Tibial artery (tissue), 4 donors: ENCODE data around the gene PLP1.
"Not testable (repeated sequence)": the region's sequence is repeated elsewhere in the genome, so short reads cannot be mapped to it uniquely, and the experiment has no call there.

ENCODE experiments used
- DNase-seq, 2 donors: peaks; one replicate each; pipeline ENCODE4 v3.0.0-alpha.2; 2019
- H3K27ac ChIP-seq, 2 donors: fragments of 200-600 bp; sonication (generic) in 1 of 2; 1 replicate in 1 of 2; 2 replicates in 1 of 2; pipeline ENCODE4 v1.5.1; 2018 to 2019; ENCODE audit warnings: mild to moderate bottlenecking in 1 of 2
- H3K27me3 ChIP-seq, 2 donors: fragments of 200-600 bp; sonication (generic) in 1 of 2; one replicate each; pipeline versions ENCODE4 v1.5.1 to v1.6.0; 2016 to 2019
- H3K36me3 ChIP-seq, 3 donors: fragments of 200-600 bp; sonication (generic) in 2 of 3; one replicate each; pipeline ENCODE4 v1.5.1; 2016 to 2019; ENCODE audit warnings: mild to moderate bottlenecking in 2 of 3
- H3K4me1 ChIP-seq, 4 donors: fragments of 200-600 bp; sonication (generic) in 2 of 4; 1 replicate in 3 of 4; 2 replicates in 1 of 4; pipeline ENCODE4 v1.5.1; 2016 to 2019
- H3K4me3 ChIP-seq, 2 donors: fragments of 200-600 bp; sonication (generic) in 1 of 2; 1 replicate in 1 of 2; 2 replicates in 1 of 2; pipeline ENCODE4 v1.5.1; 2018 to 2019; ENCODE audit warnings: mild to moderate bottlenecking in 2 of 2
- H3K9me3 ChIP-seq, 3 donors: fragments of 200-600 bp; sonication (generic) in 1 of 3; one replicate each; pipeline ENCODE4 v1.5.1; 2016 to 2019
- intact Hi-C: fragments of 100-400 bp; cut with DNase I; formaldehyde crosslinking; loops from one replicate; pipeline ENCODE4 v1.15.0; 2023; ENCODE audit warnings: low total_unique reads
- TF ChIP-seq, protein P1 (sequence below), 2 experiments: fragments of 200-600 bp in 1 of 2; fragments of 450-650 bp in 1 of 2; IDR thresholded peaks; one replicate each; pipeline ENCODE4 v1.5.1; 2017 to 2019; ENCODE audit warnings: antibody characterized with exemption in 2 of 2, mild to moderate bottlenecking in 1 of 2, moderate library complexity in 1 of 2

The PLP1 gene

DNA sequence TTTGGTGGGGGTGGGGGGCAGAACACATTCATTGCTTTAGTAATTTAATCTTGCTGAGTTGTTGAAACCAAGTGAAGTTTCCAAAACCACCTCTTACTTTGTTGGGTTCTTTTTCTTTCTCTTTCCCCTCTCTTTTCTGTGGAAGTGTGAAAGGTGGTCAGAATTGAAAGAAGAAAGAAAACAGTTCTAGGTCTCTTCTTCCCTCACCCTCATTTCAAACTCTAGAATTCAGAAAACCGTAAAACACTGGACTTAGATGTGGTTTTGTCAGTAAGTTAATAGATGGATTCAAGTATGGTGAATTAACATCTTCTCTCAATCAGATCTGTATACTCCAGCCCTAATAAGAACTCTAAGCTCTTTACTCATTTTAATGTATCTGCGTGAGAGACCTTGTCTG, 23.7 kb downstream of the PLP1 start:
- TF ChIP-seq, protein P1, sequence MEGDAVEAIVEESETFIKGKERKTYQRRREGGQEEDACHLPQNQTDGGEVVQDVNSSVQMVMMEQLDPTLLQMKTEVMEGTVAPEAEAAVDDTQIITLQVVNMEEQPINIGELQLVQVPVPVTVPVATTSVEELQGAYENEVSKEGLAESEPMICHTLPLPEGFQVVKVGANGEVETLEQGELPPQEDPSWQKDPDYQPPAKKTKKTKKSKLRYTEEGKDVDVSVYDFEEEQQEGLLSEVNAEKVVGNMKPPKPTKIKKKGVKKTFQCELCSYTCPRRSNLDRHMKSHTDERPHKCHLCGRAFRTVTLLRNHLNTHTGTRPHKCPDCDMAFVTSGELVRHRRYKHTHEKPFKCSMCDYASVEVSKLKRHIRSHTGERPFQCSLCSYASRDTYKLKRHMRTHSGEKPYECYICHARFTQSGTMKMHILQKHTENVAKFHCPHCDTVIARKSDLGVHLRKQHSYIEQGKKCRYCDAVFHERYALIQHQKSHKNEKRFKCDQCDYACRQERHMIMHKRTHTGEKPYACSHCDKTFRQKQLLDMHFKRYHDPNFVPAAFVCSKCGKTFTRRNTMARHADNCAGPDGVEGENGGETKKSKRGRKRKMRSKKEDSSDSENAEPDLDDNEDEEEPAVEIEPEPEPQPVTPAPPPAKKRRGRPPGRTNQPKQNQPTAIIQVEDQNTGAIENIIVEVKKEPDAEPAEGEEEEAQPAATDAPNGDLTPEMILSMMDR (IDR thresholded peaks at IDR 0.05) = no peak
- H3K4me3 ChIP-seq = no peak overlapping the region
- H3K27me3 ChIP-seq = no peaks in the 10 kb centered on the region
- no peaks in the 10 kb centered on the region for H3K9me3 ChIP-seq
- no peaks in the 10 kb centered on the region for H3K4me1 ChIP-seq
- no peak overlapping the region for H3K27ac ChIP-seq
- H3K36me3 ChIP-seq = no peaks in the 10 kb centered on the region
- no peak for DNase-seq
- intact Hi-C loops = no loop called here

DNA sequence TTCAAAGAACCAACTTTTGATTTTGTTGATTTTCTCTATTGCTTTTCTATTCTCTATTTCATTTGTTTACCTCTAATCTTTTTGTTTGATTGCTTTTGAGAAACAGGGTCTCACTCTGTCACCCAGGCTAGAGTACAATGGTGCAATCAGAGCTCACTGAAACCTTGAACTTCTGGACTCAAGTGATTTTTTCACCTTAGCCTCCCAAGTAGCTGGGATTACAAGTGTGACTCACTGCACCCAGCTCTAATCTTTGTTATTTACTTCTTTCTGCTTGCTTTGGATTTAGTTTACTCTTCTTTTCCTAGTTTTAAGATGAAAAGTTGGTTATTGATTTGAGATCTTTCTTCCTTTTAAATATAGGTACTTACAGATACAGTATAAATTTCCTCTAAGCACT, 29.2 kb downstream of the PLP1 start:
- Histone ChIP-seq H3K36me3 (no peaks in the 10 kb centered on the region), H3K4me1 (no peaks in the 10 kb centered on the region), H3K9me3 (no peaks in the 10 kb centered on the region), H3K27me3 (no peaks in the 10 kb centered on the region), H3K27ac (no peak overlapping the region), H3K4me3 (no peak overlapping the region)
- TF ChIP-seq, protein P1 (IDR thresholded peaks at IDR 0.05) = no peak
- no peak for DNase-seq
- intact Hi-C loops = no loop called here

DNA sequence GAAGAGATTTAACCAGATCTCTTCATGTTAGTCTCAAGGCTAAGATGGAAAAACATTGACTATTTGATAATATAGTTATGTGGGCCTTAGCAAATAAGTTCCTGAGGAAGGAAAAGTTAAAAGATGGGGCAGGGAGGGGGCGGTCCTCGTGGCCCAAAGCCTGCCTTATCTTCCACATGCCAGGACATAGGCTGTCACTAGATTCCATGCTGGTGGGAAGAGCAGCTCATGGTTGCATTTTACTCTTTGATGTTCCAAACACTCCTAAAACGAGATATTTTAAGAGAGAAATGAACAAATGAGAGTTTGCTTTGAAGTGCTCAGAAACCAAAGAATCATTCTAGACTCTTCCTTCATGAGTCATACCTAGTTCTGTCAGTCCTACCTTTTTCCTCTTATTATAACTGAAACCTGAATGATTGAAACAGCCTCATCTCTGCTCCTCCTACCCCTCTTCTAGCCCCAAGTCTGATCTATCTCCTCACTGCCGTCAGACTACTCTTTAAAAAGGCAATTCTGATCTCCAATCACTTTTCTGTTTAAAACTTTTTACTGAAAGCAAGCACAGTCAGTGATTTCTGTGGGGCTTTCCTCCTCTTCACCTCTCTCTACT, 30.3 kb downstream of the PLP1 start:
- Histone ChIP-seq H3K4me1 (no peaks in the 10 kb centered on the region), H3K9me3 (no peaks in the 10 kb centered on the region), H3K27me3 (no peaks in the 10 kb centered on the region), H3K36me3 (no peaks in the 10 kb centered on the region), H3K27ac (no peak overlapping the region), H3K4me3 (no peak overlapping the region)
- no peak for DNase-seq
- intact Hi-C loops = no loop called here
- TF ChIP-seq, protein P1 (IDR thresholded peaks at IDR 0.05) = no peak

DNA sequence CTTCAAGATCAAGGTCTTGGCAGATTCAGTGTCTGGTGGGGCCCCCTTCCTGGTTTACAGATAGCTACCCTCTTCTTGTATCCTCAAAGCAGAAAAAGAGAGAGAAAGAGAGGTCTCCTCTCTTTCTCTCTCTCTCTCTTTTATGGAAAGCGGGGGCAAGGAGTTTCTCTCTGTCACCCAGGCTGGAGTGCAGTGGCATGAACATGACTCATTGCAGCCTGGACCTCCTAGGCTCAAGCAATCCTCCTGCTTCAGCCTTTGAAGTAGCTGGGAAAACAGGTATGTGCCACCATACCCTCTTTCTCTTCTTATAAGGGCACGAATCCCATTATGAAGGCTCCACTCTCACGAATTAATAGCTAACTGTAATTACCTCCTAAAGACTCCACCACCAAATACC, 35.2 kb downstream of the PLP1 start:
- H3K36me3 ChIP-seq = no peaks in the 10 kb centered on the region
- no peaks in the 10 kb centered on the region for H3K4me1 ChIP-seq
- TF ChIP-seq, protein P1 (IDR thresholded peaks at IDR 0.05) = no peak
- no peak overlapping the region for H3K27ac ChIP-seq
- DNase-seq = no peak
- intact Hi-C loops = loop anchor here (5.0 to 10.0 kb wide), 2 partner anchors 120 to 277 kb away; no protein-coding TSS in a partner anchor
- H3K27me3 ChIP-seq = no peaks in the 10 kb centered on the region
- H3K9me3 ChIP-seq = no peaks in the 10 kb centered on the region
- H3K4me3 ChIP-seq = no peak overlapping the region

DNA sequence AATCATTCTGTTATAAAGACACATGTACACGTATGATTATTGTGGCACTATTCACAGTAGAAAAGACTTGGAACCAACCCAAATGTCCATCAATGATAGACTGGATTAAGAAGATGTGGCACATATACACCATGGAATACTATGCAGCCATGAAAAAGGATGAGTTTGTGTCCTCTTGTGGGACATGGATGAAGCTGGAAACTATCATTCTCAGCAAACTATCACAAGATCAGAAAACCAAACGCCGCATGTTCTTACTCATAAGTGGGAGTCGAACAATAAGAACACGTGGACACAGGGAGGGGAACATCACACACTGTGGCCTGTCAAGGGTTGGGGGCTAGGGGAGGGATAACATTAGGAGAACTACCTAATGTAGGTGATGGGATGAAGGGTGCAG, 40.5 kb downstream of the PLP1 start:
- not testable (repeated sequence) for H3K27ac ChIP-seq, DNase-seq, H3K4me3 ChIP-seq, H3K9me3 ChIP-seq, H3K4me1 ChIP-seq, H3K36me3 ChIP-seq, H3K27me3 ChIP-seq
- intact Hi-C loops = loop anchor here (10.0 kb wide), 1 partner anchor 282 kb away; no protein-coding TSS in a partner anchor

DNA sequence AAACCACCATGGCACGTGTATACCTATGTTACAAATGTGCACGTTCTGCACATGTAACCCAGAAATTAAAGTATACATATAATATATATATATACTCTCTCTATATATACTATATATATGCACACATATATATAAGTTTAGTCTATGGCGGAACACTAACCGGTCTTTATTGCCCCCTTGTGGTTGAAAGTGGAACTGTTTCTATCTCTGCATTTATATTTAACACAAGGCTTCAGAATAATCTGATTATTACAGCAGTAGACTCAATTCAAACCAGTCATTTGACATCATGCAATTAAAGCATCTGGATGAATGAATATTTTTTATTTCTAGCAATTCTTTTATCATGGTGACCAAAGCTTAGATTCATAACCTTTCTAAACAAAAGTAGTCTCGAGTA, 40.9 kb downstream of the PLP1 start:
- TF ChIP-seq, protein P1 (IDR thresholded peaks at IDR 0.05) = peak; percentile 39 to 63
- Histone ChIP-seq H3K27ac (no peak overlapping the region), H3K27me3 (no peaks in the 10 kb centered on the region), H3K4me1 (no peaks in the 10 kb centered on the region), H3K9me3 (no peaks in the 10 kb centered on the region), H3K4me3 (no peak overlapping the region), H3K36me3 (no peaks in the 10 kb centered on the region)
- DNase-seq = no peak
- intact Hi-C loops = loop anchor here (10.0 kb wide), 1 partner anchor 283 kb away; no protein-coding TSS in a partner anchor
